HG03457 (cell line): ENCODE data around the gene SDHA.
"Not testable (repeated sequence)": the region's sequence is repeated elsewhere in the genome, so short reads cannot be mapped to it uniquely, and the experiment has no call there.

ENCODE experiments used
- ATAC-seq: cut with Tn5 transposase; IDR thresholded peaks from one replicate; pipeline ENCODE4 v1.9.1; 2021; ENCODE audit warnings: moderate number of reproducible peaks; ENCODE audit not compliant: unreplicated experiment

SDHA gene

GRCh38 chr5:196350-196749 lies 21.8 kb upstream of the SDHA start:
- no peak for ATAC-seq

GRCh38 chr5:197031-197430 lies 21.1 kb upstream of the SDHA start:
- not testable (repeated sequence) for ATAC-seq

- ATAC-seq, result no peak
These were observed 20.1 kb upstream of the SDHA start for GRCh38 chr5:197892-198489.

GRCh38 chr5:198516-199196 lies 19.5 kb upstream of the SDHA start:
- ATAC-seq, result no peak

- no peak for ATAC-seq
These were observed 18.7 kb upstream of the SDHA start for GRCh38 chr5:199197-199949.

- ATAC-seq, result no peak
These were observed 18.0 kb upstream of the SDHA start for GRCh38 chr5:199950-200645.

- no peak for ATAC-seq
These were observed 17.1 kb upstream of the SDHA start for GRCh38 chr5:200985-201384.

GRCh38 chr5:201672-202071 lies 16.4 kb upstream of the SDHA start:
- ATAC-seq, result no peak

GRCh38 chr5:203246-203930 lies 14.7 kb upstream of the SDHA start:
- ATAC-seq, result no peak

- ATAC-seq, result no peak
These were observed 14.1 kb upstream of the SDHA start for GRCh38 chr5:204001-204400.

- no peak for ATAC-seq
These were observed 13.7 kb upstream of the SDHA start for GRCh38 chr5:204462-204861.

GRCh38 chr5:204966-205670 lies 13.0 kb upstream of the SDHA start:
- ATAC-seq, result no peak

GRCh38 chr5:206406-206805 lies 11.7 kb upstream of the SDHA start:
- ATAC-seq, result no peak

- ATAC-seq, result no peak
These were observed 11.1 kb upstream of the SDHA start for GRCh38 chr5:206927-207536.

GRCh38 chr5:207599-207998 lies 10.5 kb upstream of the SDHA start:
- ATAC-seq, result no peak

GRCh38 chr5:208449-209114 lies 9.5 kb upstream of the SDHA start:
- no peak for ATAC-seq

GRCh38 chr5:213803-214395 lies 4.2 kb upstream of the SDHA start:
- no peak for ATAC-seq

GRCh38 chr5:215256-215655 lies 2.9 kb upstream of the SDHA start:
- ATAC-seq, result not testable (repeated sequence)

GRCh38 chr5:216076-216475 lies 2.0 kb upstream of the SDHA start:
- ATAC-seq, result not testable (repeated sequence)
